H9 (cell line): ENCODE results near the gene SPATA20. TPM values are rescaled to one million over a fixed set of nuclear protein-coding genes. Genes with fewer than 3 reads are reported as not detected.

Source experiments
- DNase-seq: peaks from one replicate; pipeline ENCODE4 v3.0.0-alpha.2; 2017
- H2AFZ ChIP-seq: one replicate; pipeline ENCODE4 v1.6.1; 2013; ENCODE audit warnings: mild to moderate bottlenecking, low read length, control low read depth, moderate library complexity
- H2AK5ac ChIP-seq: 2 replicates; pipeline ENCODE4 v1.6.1; 2013; ENCODE audit warnings: low read length, control low read depth, mixed read lengths; ENCODE audit not compliant: insufficient read length
- H2BK120ac ChIP-seq: one replicate; pipeline ENCODE4 v1.6.1; 2013; ENCODE audit warnings: low read depth, mild to moderate bottlenecking, low read length, control low read depth, inconsistent platforms; ENCODE audit not compliant: poor library complexity, severe bottlenecking
- H2BK12ac ChIP-seq: 2 replicates; pipeline ENCODE4 v1.6.1; 2013; ENCODE audit warnings: low read length, control low read depth, mixed read lengths, low read depth; ENCODE audit not compliant: insufficient read length
- H2BK15ac ChIP-seq: 2 replicates; pipeline ENCODE4 v1.6.1; 2013; ENCODE audit warnings: low read depth, low read length, control low read depth
- H2BK20ac ChIP-seq: one replicate; pipeline ENCODE4 v1.6.1; 2013; ENCODE audit warnings: low read depth, mild to moderate bottlenecking, low read length, control low read depth, inconsistent platforms; ENCODE audit not compliant: poor library complexity, severe bottlenecking
- H2BK5ac ChIP-seq: 2 replicates; pipeline ENCODE4 v1.6.1; 2013; ENCODE audit warnings: low read length, control low read depth, mixed read lengths; ENCODE audit not compliant: insufficient read length
- H3K14ac ChIP-seq: 2 replicates; pipeline ENCODE4 v1.6.1; 2013; ENCODE audit warnings: low read length, control low read depth; ENCODE audit not compliant: insufficient read depth
- H3K18ac ChIP-seq: 2 replicates; pipeline ENCODE4 v1.6.1; 2013; ENCODE audit warnings: low read depth, mild to moderate bottlenecking, mixed read lengths, low read length, control low read depth; ENCODE audit not compliant: insufficient read length
- H3K23ac ChIP-seq: 2 replicates; pipeline ENCODE4 v1.6.1; 2013; ENCODE audit warnings: low read length, control low read depth, mixed read lengths, low read depth; ENCODE audit not compliant: insufficient read length
- H3K23me2 ChIP-seq: 2 replicates; pipeline ENCODE4 v1.6.1; 2013; ENCODE audit warnings: low read depth, mild to moderate bottlenecking, mixed read lengths, low read length, control low read depth; ENCODE audit not compliant: insufficient read length, poor library complexity, severe bottlenecking
- H3K27ac ChIP-seq: 2 replicates; pipeline ENCODE4 v1.5.1; 2013; ENCODE audit warnings: low read length, control low read depth, mixed read lengths, low read depth; ENCODE audit not compliant: insufficient read length
- H3K27me3 ChIP-seq: 2 replicates; pipeline ENCODE4 v1.6.1; 2013; ENCODE audit warnings: low read length, control low read depth, inconsistent platforms; ENCODE audit not compliant: insufficient read depth
- H3K4ac ChIP-seq: 2 replicates; pipeline ENCODE4 v1.6.1; 2013; ENCODE audit warnings: low read depth, mild to moderate bottlenecking, control low read depth, inconsistent platforms, low read length, moderate library complexity
- H3K4me1 ChIP-seq: 2 replicates; pipeline ENCODE4 v1.6.1; 2013; ENCODE audit warnings: low read length, control low read depth, inconsistent platforms; ENCODE audit not compliant: insufficient read depth
- H3K4me2 ChIP-seq: 2 replicates; pipeline ENCODE4 v1.6.1; 2013; ENCODE audit warnings: low read length, control low read depth, mixed read lengths; ENCODE audit not compliant: insufficient read length, insufficient read depth
- H3K56ac ChIP-seq: 2 replicates; pipeline ENCODE4 v1.6.1; 2013; ENCODE audit warnings: low read depth, mild to moderate bottlenecking, mixed read lengths, low read length, control low read depth; ENCODE audit not compliant: insufficient read length
- H3K79me1 ChIP-seq: 2 replicates; pipeline ENCODE4 v1.6.1; 2013; ENCODE audit warnings: low read depth, mild to moderate bottlenecking, moderate library complexity, low read length, control low read depth, inconsistent platforms; ENCODE audit not compliant: insufficient read depth, poor library complexity, severe bottlenecking
- H3K79me2 ChIP-seq: 2 replicates; pipeline ENCODE4 v1.6.1; 2013; ENCODE audit warnings: low read length, control low read depth, inconsistent platforms; ENCODE audit not compliant: insufficient read depth
- H3K9ac ChIP-seq: 2 replicates; pipeline ENCODE4 v1.6.1; 2013; ENCODE audit warnings: low read length, control low read depth, mixed read lengths; ENCODE audit not compliant: insufficient read length; ENCODE audit errors: extremely low read depth
- H3K9me3 ChIP-seq: one replicate; pipeline ENCODE4 v1.6.1; 2013; ENCODE audit warnings: low read depth, low read length, inconsistent platforms; ENCODE audit not compliant: control insufficient read depth
- H3T11ph ChIP-seq: one replicate; pipeline ENCODE4 v1.6.1; 2013; ENCODE audit warnings: mild to moderate bottlenecking, low read length, control low read depth, inconsistent platforms
- H4K20me1 ChIP-seq: one replicate; pipeline ENCODE4 v1.6.1; 2013; ENCODE audit not compliant: control insufficient read depth, insufficient read length, insufficient read depth
- H4K5ac ChIP-seq: 2 replicates; pipeline ENCODE4 v1.6.1; 2013; ENCODE audit warnings: low read depth, mild to moderate bottlenecking, mixed read lengths, low read length, control low read depth; ENCODE audit not compliant: insufficient read length
- H4K8ac ChIP-seq: replicated peaks from 2 replicates; pipeline ENCODE4 v1.6.1; 2013; ENCODE audit warnings: low read length, control low read depth, mixed read lengths, low read depth; ENCODE audit not compliant: insufficient read length
- H4K91ac ChIP-seq: 2 replicates; pipeline ENCODE4 v1.6.1; 2013; ENCODE audit warnings: low read depth, mild to moderate bottlenecking, moderate library complexity, mixed read lengths, low read length, control low read depth; ENCODE audit not compliant: insufficient read length
- H3K27ac Mint-ChIP-seq, 3 experiments: 2 replicates in 2 of 3; 3 replicates in 1 of 3; pipeline ENCODE4 v1.8.0; 2020 to 2021; ENCODE audit warnings: mixed read lengths in 3 of 3, mild to moderate bottlenecking in 1 of 3, moderate library complexity in 1 of 3
- H3K27me3 Mint-ChIP-seq: 2 replicates; pipeline ENCODE4 v1.8.0; 2021; ENCODE audit warnings: low read depth, mild to moderate bottlenecking, moderate library complexity, mixed read lengths
- H3K36me3 Mint-ChIP-seq, 3 experiments: 2 replicates in 2 of 3; 3 replicates in 1 of 3; pipeline ENCODE4 v1.8.0; 2020 to 2021; ENCODE audit warnings: low read depth in 3 of 3, mixed read lengths in 3 of 3; ENCODE audit not compliant: insufficient read depth in 1 of 3
- H3K4me1 Mint-ChIP-seq, 2 experiments: 2 replicates each; pipeline ENCODE4 v1.8.0; 2020; ENCODE audit warnings: mixed read lengths in 2 of 2
- H3K4me3 Mint-ChIP-seq, 2 experiments: 2 replicates in 1 of 2; 3 replicates in 1 of 2; pipeline ENCODE4 v1.8.0; 2020 to 2021; ENCODE audit warnings: mild to moderate bottlenecking in 2 of 2, mixed read lengths in 2 of 2, moderate library complexity in 1 of 2
- H3K9me3 Mint-ChIP-seq, 2 experiments: 2 replicates in 1 of 2; 3 replicates in 1 of 2; pipeline ENCODE4 v1.8.0; 2020; ENCODE audit warnings: mild to moderate bottlenecking in 2 of 2, mixed read lengths in 2 of 2, moderate library complexity in 1 of 2
- WGBS: extraction: QIAGEN DNeasy Blood & Tissue Kit; methylation state at CpG from one replicate; pipeline ENCODE4 v1.1.7; 2013; ENCODE audit warnings: missing lambda C conversion rate, low lambda C conversion rate, mixed read lengths; ENCODE audit not compliant: insufficient read length; ENCODE audit errors: extremely low coverage; 5-methylcytosine and 5-hydroxymethylcytosine counted together
- total RNA-seq: library from RNA; stranded (reverse); gene quantifications from 2 replicates; pipeline ENCODE4 v1.2.1, GENCODE V29; 2021
- TF ChIP-seq, protein P1 (sequence below): fragments of 200-600 bp; sonication (generic); conservative IDR thresholded peaks from 3 replicates; pipeline ENCODE4 v1.8.0; 2021; ENCODE audit warnings: antibody characterized with exemption, mild to moderate bottlenecking

SPATA20 gene
- total RNA-seq, 1 experiment from 2014 or later = 23.9 TPM

DNA sequence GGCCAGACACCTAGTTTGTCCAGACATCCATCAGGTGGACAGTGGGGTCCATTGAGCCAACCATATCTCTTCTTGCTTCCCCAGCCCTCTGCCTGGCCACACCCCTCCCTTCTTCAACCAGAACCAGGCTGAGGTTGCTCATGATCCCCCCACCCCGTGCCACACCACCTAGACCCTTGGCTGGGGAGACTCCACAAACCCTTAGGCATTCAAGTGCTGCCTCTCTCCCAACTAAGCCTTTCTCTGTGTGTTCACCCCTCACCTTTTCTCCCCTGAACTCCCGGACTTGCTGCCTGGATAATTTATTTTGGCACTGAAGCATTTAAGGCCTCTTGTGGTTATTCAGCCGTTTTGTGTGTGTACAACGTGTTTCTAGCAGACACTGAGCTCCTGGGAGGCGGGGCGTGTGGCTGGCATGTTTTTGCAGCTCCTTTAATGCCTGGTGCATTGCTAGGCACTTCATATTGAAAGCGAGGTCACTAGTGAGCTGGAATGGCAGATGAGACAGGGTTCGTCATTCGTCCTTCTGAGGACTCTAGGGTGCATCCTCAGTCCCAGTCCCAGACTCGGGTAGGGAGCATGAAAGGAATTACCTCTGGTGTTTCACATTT is 42.2 kb downstream of the SPATA20 start:
- no peak overlapping the region for H2BK15ac ChIP-seq
- H3K9me3 ChIP-seq = no peaks in the 10 kb centered on the region
- no peak overlapping the region for H3T11ph ChIP-seq
- H3K4me3 Mint-ChIP-seq = no peak overlapping the region
- H2BK120ac ChIP-seq = no peak overlapping the region
- H4K91ac ChIP-seq = no peak overlapping the region
- no peaks in the 10 kb centered on the region for H3K27me3 ChIP-seq
- H3K56ac ChIP-seq = no peak overlapping the region
- no peaks in the 10 kb centered on the region for H3K9me3 Mint-ChIP-seq
- no peak overlapping the region for H2AK5ac ChIP-seq
- H3K4me1 Mint-ChIP-seq = peaks cover 25 to 39% of the 10 kb centered on the region in 2 experiments
- H2BK5ac ChIP-seq = no peak overlapping the region
- H3K27me3 Mint-ChIP-seq = peaks cover 9% of the 10 kb centered on the region
- H3K27ac Mint-ChIP-seq = no peak overlapping the region; a peak in 1 of 7 replicates
- H3K18ac ChIP-seq = no peak overlapping the region
- H3K4me2 ChIP-seq = no peak overlapping the region
- no peaks in the 10 kb centered on the region for H3K79me1 ChIP-seq
- peaks cover 0 to 2% (median 0%) of the 10 kb centered on the region in 3 experiments; a peak in 3 of 7 replicates for H3K36me3 Mint-ChIP-seq
- WGBS = no CpG with 5 or more reads among the region's 10 CpGs
- TF ChIP-seq, protein P1, sequence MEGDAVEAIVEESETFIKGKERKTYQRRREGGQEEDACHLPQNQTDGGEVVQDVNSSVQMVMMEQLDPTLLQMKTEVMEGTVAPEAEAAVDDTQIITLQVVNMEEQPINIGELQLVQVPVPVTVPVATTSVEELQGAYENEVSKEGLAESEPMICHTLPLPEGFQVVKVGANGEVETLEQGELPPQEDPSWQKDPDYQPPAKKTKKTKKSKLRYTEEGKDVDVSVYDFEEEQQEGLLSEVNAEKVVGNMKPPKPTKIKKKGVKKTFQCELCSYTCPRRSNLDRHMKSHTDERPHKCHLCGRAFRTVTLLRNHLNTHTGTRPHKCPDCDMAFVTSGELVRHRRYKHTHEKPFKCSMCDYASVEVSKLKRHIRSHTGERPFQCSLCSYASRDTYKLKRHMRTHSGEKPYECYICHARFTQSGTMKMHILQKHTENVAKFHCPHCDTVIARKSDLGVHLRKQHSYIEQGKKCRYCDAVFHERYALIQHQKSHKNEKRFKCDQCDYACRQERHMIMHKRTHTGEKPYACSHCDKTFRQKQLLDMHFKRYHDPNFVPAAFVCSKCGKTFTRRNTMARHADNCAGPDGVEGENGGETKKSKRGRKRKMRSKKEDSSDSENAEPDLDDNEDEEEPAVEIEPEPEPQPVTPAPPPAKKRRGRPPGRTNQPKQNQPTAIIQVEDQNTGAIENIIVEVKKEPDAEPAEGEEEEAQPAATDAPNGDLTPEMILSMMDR = no peak
- no peak overlapping the region for H2BK20ac ChIP-seq
- no peak overlapping the region for H3K27ac ChIP-seq
- no peak overlapping the region for H3K14ac ChIP-seq
- H3K23ac ChIP-seq = no peak overlapping the region
- H2BK12ac ChIP-seq = no peak overlapping the region
- peaks cover under 1% of the 10 kb centered on the region for H4K20me1 ChIP-seq
- H4K8ac ChIP-seq = no peak overlapping the region
- no peaks in the 10 kb centered on the region for H3K79me2 ChIP-seq
- H3K4me1 ChIP-seq = no peaks in the 10 kb centered on the region
- no peak overlapping the region for H3K9ac ChIP-seq
- H2AFZ ChIP-seq = no peak overlapping the region
- H3K23me2 ChIP-seq = no peaks in the 10 kb centered on the region
- DNase-seq = no peak
- H4K5ac ChIP-seq = no peak overlapping the region
- H3K4ac ChIP-seq = no peak overlapping the region
